Muscle layer of colon (tissue), 2 donors: ENCODE data around the gene AKT1.
"Not testable (repeated sequence)": the region's sequence is repeated elsewhere in the genome, so short reads cannot be mapped to it uniquely, and the experiment has no call there.

Experiments
- H3K27ac ChIP-seq: one replicate; pipeline ENCODE4 v1.7.0; 2013; ENCODE audit warnings: low read depth, mild to moderate bottlenecking, low read length, moderate library complexity
- H3K27me3 ChIP-seq, 2 donors: one replicate each; pipeline ENCODE4 v1.7.0; 2013; ENCODE audit warnings: low read length in 2 of 2, mild to moderate bottlenecking in 2 of 2; ENCODE audit not compliant: insufficient read depth in 2 of 2, control insufficient read depth in 1 of 2
- H3K36me3 ChIP-seq: one replicate; pipeline ENCODE4 v1.7.0; 2013; ENCODE audit warnings: mild to moderate bottlenecking, low read length; ENCODE audit not compliant: insufficient read depth
- H3K4me1 ChIP-seq: one replicate; pipeline ENCODE4 v1.7.0; 2013; ENCODE audit warnings: mild to moderate bottlenecking, low read length; ENCODE audit not compliant: insufficient read depth
- H3K4me3 ChIP-seq, 2 donors: one replicate each; pipeline ENCODE4 v1.7.0; 2013; ENCODE audit warnings: low read length in 2 of 2, low read depth in 1 of 2, mild to moderate bottlenecking in 1 of 2, moderate library complexity in 1 of 2
- H3K9ac ChIP-seq: one replicate; pipeline ENCODE4 v1.7.0; 2013; ENCODE audit warnings: low read length
- H3K9me3 ChIP-seq: one replicate; pipeline ENCODE4 v1.7.0; 2013; ENCODE audit warnings: mild to moderate bottlenecking, low read length
- donor health status: abdominal sarcoma.
- donor health status: Adenocarcinoma of cecum.

The AKT1 gene

DNA sequence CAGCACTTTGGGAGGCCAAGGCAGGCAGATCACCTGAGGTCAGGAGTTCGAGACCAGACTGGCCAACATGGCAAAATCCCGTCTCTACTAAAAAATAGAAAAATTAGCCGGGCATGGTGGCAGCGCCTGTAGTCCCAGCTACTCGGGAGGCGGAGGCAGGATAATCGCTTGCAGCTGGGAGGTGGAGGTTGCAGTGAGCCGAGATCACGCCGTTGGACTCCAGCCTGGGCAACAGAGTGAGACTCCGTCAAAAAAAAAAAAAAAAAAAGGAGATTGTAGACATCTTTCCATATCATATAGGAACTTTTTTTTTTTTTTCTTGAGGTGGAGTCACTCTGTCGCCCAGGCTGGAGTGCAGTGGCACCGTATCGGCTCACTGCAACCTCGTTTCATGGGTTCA lies 19.2 kb upstream of the AKT1 start:
- H3K9me3 ChIP-seq, H3K36me3 ChIP-seq, H3K9ac ChIP-seq, H3K27me3 ChIP-seq: not testable (repeated sequence)
- H3K27ac ChIP-seq: peak overlapping the region; percentile 97
- peak overlapping the region in 1 of 2 donors; percentile 80 for H3K4me3 ChIP-seq
- peaks cover 16% of the 10 kb centered on the region for H3K4me1 ChIP-seq

DNA sequence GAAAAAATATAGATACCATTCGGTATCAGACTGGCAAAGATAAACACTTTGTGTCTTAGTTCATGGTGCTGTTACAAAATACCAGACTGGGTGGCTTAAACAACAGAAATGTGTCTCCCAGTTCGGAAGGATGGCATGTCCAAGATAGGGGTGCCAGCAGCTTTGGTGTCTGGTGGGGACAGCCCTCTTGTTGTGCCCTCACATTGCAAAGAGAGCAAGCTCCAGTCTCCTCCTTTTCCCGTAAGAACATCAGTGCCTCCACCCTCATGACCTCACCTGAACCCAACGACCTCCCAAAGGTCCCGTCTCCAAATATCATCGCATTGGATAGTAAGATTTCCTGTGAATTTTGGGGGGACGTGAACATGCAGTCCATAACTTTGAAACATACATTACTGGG lies 17.7 kb upstream of the AKT1 start:
- no peak overlapping the region for H3K9ac ChIP-seq
- H3K27ac ChIP-seq: no peak overlapping the region
- peaks cover 3% of the 10 kb centered on the region for H3K36me3 ChIP-seq
- no peak overlapping the region for H3K4me3 ChIP-seq
- H3K4me1 ChIP-seq: peaks cover 16% of the 10 kb centered on the region
- H3K9me3 ChIP-seq: no peaks in the 10 kb centered on the region
- H3K27me3 ChIP-seq: no peaks in the 10 kb centered on the region

DNA sequence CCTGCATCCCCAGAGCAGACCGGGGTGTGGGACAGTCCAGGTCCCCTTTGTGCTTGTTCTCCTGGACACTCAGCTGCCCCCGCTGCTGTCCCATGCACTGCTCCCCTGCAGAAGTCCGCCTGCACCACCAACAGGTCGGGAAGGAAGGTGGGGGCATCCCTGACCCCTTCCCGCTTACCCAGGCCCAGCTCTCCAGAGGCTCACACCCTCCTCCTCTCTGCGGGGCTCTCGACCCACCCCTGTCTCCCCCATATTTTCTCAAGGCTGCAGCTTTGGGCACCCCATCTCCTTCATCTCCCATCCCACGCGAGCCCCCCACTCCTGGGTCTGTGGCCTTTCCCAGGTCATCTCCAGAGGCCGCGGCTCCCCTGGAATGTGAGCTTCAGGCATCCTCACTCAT lies 14.8 kb upstream of the AKT1 start:
- Histone ChIP-seq H3K9ac (no peak overlapping the region), H3K4me1 (peaks cover 5% of the 10 kb centered on the region), H3K27ac (no peak overlapping the region)

DNA sequence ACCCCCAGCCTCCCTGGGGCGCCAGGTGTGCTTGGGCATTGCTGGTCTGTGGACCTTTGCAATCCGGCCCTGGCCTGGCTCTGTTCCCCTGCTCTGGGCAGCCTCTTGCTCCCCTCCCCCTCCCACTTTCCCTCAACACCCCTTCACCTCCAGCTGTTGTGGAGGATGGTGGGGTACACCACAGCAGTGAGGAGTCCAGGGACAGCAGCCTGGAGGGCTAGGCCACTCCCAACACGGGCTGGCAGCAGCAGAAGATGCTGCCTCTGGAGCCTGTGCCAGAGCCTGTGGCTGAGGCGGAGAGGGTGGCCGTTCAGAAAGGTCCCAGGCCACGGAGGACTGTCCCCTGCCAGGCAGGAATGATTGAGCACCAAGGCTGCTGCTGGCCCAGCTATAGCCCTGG lies 12.9 kb upstream of the AKT1 start:
- Histone ChIP-seq H3K4me1 (no peaks in the 10 kb centered on the region), H3K4me3 (no peak overlapping the region), H3K27me3 (no peaks in the 10 kb centered on the region), H3K27ac (no peak overlapping the region), H3K36me3 (peaks cover 3% of the 10 kb centered on the region), H3K9ac (no peak overlapping the region), H3K9me3 (no peaks in the 10 kb centered on the region)

More for the DNA sequence above, 14.8 kb upstream of the AKT1 start:
- peaks cover 3% of the 10 kb centered on the region for H3K36me3 ChIP-seq
- H3K9me3 ChIP-seq: no peaks in the 10 kb centered on the region
- no peaks in the 10 kb centered on the region for H3K27me3 ChIP-seq
- no peak overlapping the region for H3K4me3 ChIP-seq

DNA sequence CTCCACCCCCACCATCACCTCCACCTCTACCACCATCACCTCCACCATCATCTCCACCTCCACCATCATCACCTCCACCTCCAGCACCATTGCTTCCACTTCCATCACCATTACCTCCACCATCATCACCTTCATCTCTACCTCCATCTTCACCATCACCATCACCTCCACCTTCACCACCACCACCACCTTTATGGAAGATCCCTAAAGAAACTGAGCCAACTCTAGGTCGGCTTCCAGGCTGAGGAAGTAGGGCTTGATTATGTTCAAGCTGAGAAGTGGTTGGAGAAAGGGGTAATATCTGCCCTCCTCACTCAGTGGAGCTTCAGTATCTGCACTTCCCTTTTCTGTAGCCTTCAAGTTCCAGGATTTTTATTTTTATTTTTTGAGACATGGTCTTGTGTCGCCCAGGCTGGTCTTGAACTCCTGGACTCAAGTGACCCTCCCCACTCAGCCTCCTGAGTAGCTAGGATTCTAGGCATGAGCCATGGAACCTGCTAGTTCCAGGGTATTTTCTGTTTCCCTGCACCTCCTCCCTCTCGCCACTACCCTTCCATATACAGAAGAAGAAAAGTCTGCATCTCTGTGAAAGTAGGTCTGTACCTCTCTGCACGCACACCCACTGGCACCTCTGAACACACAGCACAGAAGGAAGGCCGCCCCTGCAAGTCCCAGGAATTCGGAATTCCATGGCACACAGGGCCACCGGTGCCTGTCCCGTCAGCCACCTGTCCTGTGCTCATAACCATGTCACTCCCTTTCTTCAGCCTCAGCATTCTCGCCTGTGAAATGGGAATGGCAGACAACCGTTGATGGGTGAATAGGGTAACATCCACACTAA lies 11.3 kb upstream of the AKT1 start:
- Histone ChIP-seq H3K4me1 (peaks cover 10% of the 10 kb centered on the region), H3K27ac (no peak overlapping the region), H3K27me3 (no peaks in the 10 kb centered on the region), H3K36me3 (peaks cover under 1% of the 10 kb centered on the region), H3K9me3 (no peaks in the 10 kb centered on the region), H3K4me3 (no peak overlapping the region), H3K9ac (no peak overlapping the region)

DNA sequence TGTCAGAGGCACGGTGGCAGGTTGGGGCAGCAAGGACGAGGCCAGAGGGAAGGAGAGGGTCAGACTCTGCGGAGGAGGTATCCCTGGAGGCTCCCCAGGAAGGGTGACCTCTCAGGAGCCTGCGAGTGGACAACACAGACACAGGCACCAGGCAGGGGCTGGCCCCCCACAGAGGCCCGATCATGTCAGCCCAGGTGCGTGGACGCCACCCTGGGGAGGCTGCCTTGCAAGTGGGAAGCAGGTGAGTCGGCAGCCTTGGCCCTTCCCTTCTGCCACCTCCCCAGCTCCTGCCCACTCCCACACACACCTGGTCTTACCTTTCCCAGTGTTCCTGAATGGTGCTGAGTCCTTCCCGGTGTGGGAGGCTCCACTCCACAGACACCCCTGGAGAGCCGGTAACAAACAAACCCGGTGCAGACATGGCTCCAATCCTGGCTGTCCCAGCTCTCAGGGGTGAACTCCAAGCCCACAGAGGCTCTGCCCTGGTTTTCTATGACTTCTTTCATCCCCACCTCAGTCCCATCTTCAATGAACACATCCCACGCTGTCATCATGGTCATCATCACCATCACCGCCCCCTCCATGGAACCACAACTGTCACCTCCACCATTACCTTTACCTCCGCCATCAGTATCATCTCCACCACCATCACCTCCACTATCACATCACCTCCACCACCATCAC lies 10.5 kb upstream of the AKT1 start:
- Histone ChIP-seq H3K27ac (no peak overlapping the region), H3K27me3 (no peaks in the 10 kb centered on the region), H3K9ac (no peak overlapping the region), H3K4me3 (no peak overlapping the region), H3K36me3 (no peaks in the 10 kb centered on the region), H3K4me1 (peaks cover 16% of the 10 kb centered on the region), H3K9me3 (no peaks in the 10 kb centered on the region)

DNA sequence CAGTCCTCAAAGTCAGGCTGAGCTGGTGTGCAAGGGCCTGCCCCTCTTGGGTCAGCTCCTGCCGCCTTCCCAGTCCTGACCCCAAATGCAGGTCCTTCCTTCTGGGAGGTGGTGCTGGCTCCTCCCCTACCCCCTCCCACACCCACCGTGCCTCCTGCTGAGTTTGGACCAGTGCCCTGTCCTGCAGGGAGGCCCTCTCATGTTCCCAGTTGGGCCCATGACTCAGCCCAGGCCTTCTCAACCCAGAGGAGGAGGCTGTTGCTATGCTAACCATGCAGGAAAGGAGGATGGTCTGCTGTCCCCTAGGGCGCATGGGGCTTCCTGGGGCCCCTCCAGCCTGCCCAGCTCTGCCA lies 9.8 kb upstream of the AKT1 start:
- no peak overlapping the region for H3K9ac ChIP-seq
- peaks cover 16% of the 10 kb centered on the region for H3K4me1 ChIP-seq
- no peaks in the 10 kb centered on the region for H3K36me3 ChIP-seq
- H3K27ac ChIP-seq: no peak overlapping the region
- no peaks in the 10 kb centered on the region for H3K9me3 ChIP-seq
- no peaks in the 10 kb centered on the region for H3K27me3 ChIP-seq
- H3K4me3 ChIP-seq: no peak overlapping the region

DNA sequence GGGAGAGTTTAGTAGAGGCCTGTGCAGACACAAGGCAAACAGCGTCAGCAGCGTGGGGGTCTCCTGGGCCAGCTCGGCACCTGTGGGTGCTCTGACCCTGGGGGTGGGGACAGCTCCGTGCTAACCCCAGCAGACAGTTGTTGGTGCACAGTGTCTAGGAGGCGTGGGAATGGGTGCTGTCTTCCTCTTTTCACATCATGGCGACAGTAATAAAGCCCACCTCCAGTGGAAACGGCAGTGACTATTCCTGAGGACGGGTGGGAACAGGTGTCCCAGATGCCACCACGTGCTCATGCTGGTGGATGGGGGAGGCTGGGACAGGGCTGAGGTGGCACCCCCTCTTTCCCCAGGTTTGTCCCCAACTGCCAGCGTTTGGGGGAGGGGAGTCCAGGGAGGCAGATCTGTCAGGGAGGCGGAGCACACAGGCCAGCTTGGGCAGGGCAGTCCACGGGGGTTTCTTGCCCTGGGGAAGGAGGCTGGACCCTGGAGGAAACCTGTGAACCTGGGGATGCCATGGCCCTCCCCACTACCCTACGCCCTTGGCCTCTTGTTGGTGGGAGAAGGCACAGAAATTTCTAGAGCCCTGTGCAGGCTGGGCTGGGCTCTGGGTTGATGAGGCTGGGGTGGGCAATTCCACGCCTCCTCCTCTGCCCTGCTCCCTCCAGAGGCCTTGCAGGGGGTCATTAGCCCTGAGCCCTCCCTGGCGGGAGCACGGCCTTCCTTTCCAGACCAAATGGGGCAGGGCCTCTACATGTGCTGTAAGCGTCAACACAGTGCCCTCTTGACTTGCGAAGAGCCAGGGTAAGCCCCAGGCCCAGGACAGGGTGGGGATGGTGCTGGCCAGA lies 9.2 kb upstream of the AKT1 start:
- peaks cover 20% of the 10 kb centered on the region for H3K4me1 ChIP-seq
- no peaks in the 10 kb centered on the region for H3K9me3 ChIP-seq
- H3K9ac ChIP-seq: no peak overlapping the region
- no peak overlapping the region for H3K4me3 ChIP-seq
- no peaks in the 10 kb centered on the region for H3K36me3 ChIP-seq
- H3K27ac ChIP-seq: no peak overlapping the region
- H3K27me3 ChIP-seq: no peaks in the 10 kb centered on the region

DNA sequence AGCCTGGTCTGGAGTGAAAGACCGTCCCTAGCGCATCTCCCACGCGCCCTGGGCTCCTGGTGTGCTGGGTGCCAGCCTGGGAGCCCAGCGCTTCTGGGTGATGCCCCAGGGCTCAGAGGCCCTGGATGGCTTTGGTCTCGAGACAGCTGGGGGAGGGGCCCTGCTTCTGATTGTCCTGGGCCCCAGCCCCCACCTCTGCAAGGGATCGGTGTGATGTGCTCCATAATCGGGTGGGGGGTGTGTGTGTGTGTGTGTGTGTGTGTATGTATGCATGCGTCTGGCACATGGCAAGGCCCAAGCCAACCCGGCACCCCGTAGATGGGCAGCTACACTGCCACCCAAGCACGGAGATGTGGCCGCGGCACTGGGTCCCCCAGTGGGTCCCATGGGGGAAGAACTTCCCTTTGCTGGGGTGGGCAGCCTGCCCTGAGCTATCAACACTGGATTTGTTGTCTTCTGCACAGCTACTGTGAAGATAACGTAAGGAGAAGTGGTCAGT lies 8.4 kb upstream of the AKT1 start:
- Histone ChIP-seq H3K36me3 (no peaks in the 10 kb centered on the region), H3K9me3 (no peaks in the 10 kb centered on the region), H3K9ac (no peak overlapping the region), H3K27me3 (no peaks in the 10 kb centered on the region), H3K27ac (no peak overlapping the region), H3K4me3 (no peak overlapping the region), H3K4me1 (peaks cover 22% of the 10 kb centered on the region)

DNA sequence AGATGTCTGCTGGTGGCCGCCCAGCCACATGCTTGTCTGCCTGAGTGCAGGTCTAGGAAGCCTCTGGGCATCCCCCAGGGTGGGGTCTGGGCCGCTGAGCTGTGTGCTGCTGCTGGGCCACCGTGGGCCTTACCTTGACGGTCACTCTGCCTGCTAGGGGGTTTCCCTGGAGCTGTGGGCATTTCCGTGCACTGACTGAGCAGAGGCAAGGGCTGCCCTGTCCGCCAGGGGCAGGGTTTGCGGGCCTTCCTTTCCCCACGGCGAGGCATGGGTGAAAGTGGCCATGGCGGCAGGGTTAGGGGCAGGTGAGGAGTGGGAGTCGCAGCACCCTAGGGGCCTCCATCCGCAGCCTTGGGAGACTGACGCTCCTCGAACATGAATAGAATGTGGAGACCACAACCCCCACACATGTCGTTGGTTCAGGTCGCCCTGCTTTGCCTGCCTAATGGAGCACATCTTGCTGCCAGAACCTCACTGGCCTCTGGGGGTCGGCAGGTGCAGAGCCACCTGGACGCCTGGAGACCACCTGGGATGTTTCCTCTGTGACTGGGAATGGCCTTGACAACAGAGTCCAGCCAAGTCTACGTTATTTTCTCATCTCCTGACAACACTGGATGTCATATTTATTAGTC lies 7.8 kb upstream of the AKT1 start:
- H3K4me3 ChIP-seq: no peak overlapping the region
- no peak overlapping the region for H3K27ac ChIP-seq
- peaks cover 22% of the 10 kb centered on the region for H3K4me1 ChIP-seq
- H3K27me3 ChIP-seq: no peaks in the 10 kb centered on the region
- H3K36me3 ChIP-seq: no peaks in the 10 kb centered on the region
- no peaks in the 10 kb centered on the region for H3K9me3 ChIP-seq
- H3K9ac ChIP-seq: no peak overlapping the region
